ENCODE data around the gene NPFFR1.

- no peak for TF ChIP-seq POLR2A (IDR thresholded peaks at IDR 0.05; ENCODE audit: low read depth, low read length)
- no peak for TF ChIP-seq POLR2AphosphoS5 (IDR thresholded peaks at IDR 0.05; ENCODE audit: low read depth, low read length)
- no peak for TF ChIP-seq SPI1 (IDR thresholded peaks at IDR 0.05; ENCODE audit: low read depth, low read length)
- TF ChIP-seq TAF1 (IDR thresholded peaks at IDR 0.05; ENCODE audit: low read depth, low read length): no peak
Observed at GRCh38 chr10:70303730-70304129, 19.9 kb upstream of the NPFFR1 start.

Data from GM12891 (cell line).